Keratinocyte (primary cell): ENCODE data around the gene FGFR2. TPM values are rescaled to one million over a fixed set of nuclear protein-coding genes. Genes with fewer than 3 reads are reported as not detected.

Experiments
- DNase-seq: peaks from one replicate; pipeline ENCODE4 v3.0.0-alpha.2; 2011; ENCODE audit warnings: low read depth, missing footprints, low spot score
- FAIRE-seq: peaks from 2 replicates; lab custom pipeline; 2011; peaks lifted over from hg19 to GRCh38; lab: Jason Lieb, UNC
- H2AFZ ChIP-seq: 2 replicates; pipeline ENCODE4 v1.6.0; 2012; ENCODE audit warnings: low read length, control low read depth, inconsistent platforms; ENCODE audit not compliant: control insufficient read depth
- H3K27ac ChIP-seq: 2 replicates; pipeline ENCODE4 v1.5.1; 2011; ENCODE audit warnings: low read length; ENCODE audit not compliant: control insufficient read depth, insufficient read depth
- H3K27me3 ChIP-seq: 3 replicates; pipeline ENCODE4 v1.6.0; 2011; ENCODE audit warnings: low read length; ENCODE audit not compliant: control insufficient read depth, insufficient read depth; ENCODE audit errors: extremely low read depth
- H3K36me3 ChIP-seq, 2 experiments: 2 replicates in 1 of 2; 3 replicates in 1 of 2; pipeline ENCODE4 v1.5.1; 2011; ENCODE audit warnings: low read length in 2 of 2, mild to moderate bottlenecking in 1 of 2; ENCODE audit not compliant: control insufficient read depth in 2 of 2, insufficient read depth in 2 of 2; ENCODE audit errors: extremely low read depth in 1 of 2
- H3K4me1 ChIP-seq: 3 replicates; pipeline ENCODE4 v1.5.1; 2011; ENCODE audit warnings: low read length; ENCODE audit not compliant: control insufficient read depth, insufficient read depth; ENCODE audit errors: extremely low read depth
- H3K4me2 ChIP-seq: 3 replicates; pipeline ENCODE4 v1.6.0; 2011; ENCODE audit warnings: low read depth, low read length; ENCODE audit not compliant: control insufficient read depth, insufficient read depth; ENCODE audit errors: extremely low read depth
- H3K4me3 ChIP-seq, 3 experiments: fragments of 200-600 bp in 1 of 3; sonication (generic) in 1 of 3; 2 replicates in 2 of 3; 3 replicates in 1 of 3; pipeline ENCODE4 v1.5.1; 2011 to 2016; ENCODE audit warnings: low read length in 3 of 3, mild to moderate bottlenecking in 3 of 3, control low read depth in 2 of 3, inconsistent platforms in 1 of 3, low read depth in 1 of 3, mixed read lengths in 1 of 3, mixed run types in 1 of 3, moderate library complexity in 1 of 3; ENCODE audit not compliant: control insufficient read depth in 2 of 3, insufficient read depth in 2 of 3; ENCODE audit errors: extremely low read depth in 1 of 3
- H3K79me2 ChIP-seq: 2 replicates; pipeline ENCODE4 v1.6.0; 2012; ENCODE audit warnings: low read length; ENCODE audit not compliant: control insufficient read depth, insufficient read depth
- H3K9ac ChIP-seq: 3 replicates; pipeline ENCODE4 v1.6.0; 2011; ENCODE audit warnings: low read length; ENCODE audit not compliant: control insufficient read depth, insufficient read depth; ENCODE audit errors: extremely low read depth
- H3K9me1 ChIP-seq: 3 replicates; pipeline ENCODE4 v1.6.0; 2011; ENCODE audit warnings: low read length; ENCODE audit not compliant: control insufficient read depth, insufficient read depth; ENCODE audit errors: extremely low read depth
- H3K9me3 ChIP-seq: 2 replicates; pipeline ENCODE4 v1.5.1; 2012; ENCODE audit warnings: low read depth, low read length; ENCODE audit not compliant: control insufficient read depth
- H4K20me1 ChIP-seq: 3 replicates; pipeline ENCODE4 v1.6.0; 2011; ENCODE audit warnings: low read length; ENCODE audit not compliant: control insufficient read depth, insufficient read depth; ENCODE audit errors: extremely low read depth
- CTCF ChIP-seq, 3 experiments: IDR thresholded peaks in 1 of 3; conservative IDR thresholded peaks in 1 of 3; optimal IDR thresholded peaks in 1 of 3; 2 replicates in 2 of 3; 3 replicates in 1 of 3; pipeline versions ENCODE3 to v1.5.1; 2011; ENCODE audit warnings: low read length in 3 of 3, mild to moderate bottlenecking in 3 of 3, moderate library complexity in 2 of 3, control low read depth in 1 of 3, inconsistent platforms in 1 of 3; ENCODE audit not compliant: insufficient read depth in 2 of 3; ENCODE audit errors: extremely low read depth in 1 of 3
- EZH2 ChIP-seq: IDR thresholded peaks from one replicate; pipeline ENCODE4 v1.6.1; 2012; ENCODE audit warnings: inconsistent platforms, mild to moderate bottlenecking, low read length, moderate library complexity
- dilution Hi-C: fragments of 300-500 bp; cut with MboI; formaldehyde crosslinking; loops from one replicate; pipeline ENCODE4 v1.7.0; 2020; ENCODE audit warnings: low sequenced_read_pairs; ENCODE audit not compliant: extremely low pct_ligation_motif_present
- polyA plus RNA-seq, 5 experiments: library from polyadenylated mRNA; depleted of rRNA in 3 of 5; stranded (reverse) in 3 of 5; stranded (forward) in 1 of 5; unstranded in 1 of 5; fragments of >200 nt; gene quantifications; 1 replicate in 1 of 5; 2 replicates in 3 of 5; 3 replicates in 1 of 5; pipeline versions ENCODE4 v1.2.1 to v1.2.3, GENCODE V29; 2011 to 2012; ENCODE audit warnings: missing spikeins in 2 of 5, low read depth in 1 of 5, low replicate concordance in 1 of 5

Gene FGFR2
- polyA plus RNA-seq, 1 donor (not counting 4 experiments of a cell fraction or from before 2014, with no cell fraction given), result 20.6 TPM

GRCh38 chr10:121576139-121576538, 22.1 kb downstream of the FGFR2 start:
- dilution Hi-C loops, result no loop called here
- Histone ChIP-seq H3K9me1 (peaks cover 6% of the 10 kb centered on the region), H3K4me2 (peak overlapping the region; percentile 39), H3K36me3 (peaks cover 0 to 3% of the 10 kb centered on the region in 2 experiments), H2AFZ (no peak overlapping the region), H3K27ac (no peak overlapping the region), H3K4me3 (no peak overlapping the region), H3K79me2 (peaks cover 48% of the 10 kb centered on the region), H3K9ac (no peak overlapping the region), H3K27me3 (no peaks in the 10 kb centered on the region), H3K4me1 (peaks cover 76% of the 10 kb centered on the region), H3K9me3 (no peaks in the 10 kb centered on the region), H4K20me1 (no peaks in the 10 kb centered on the region)
- DNase-seq (no peak), FAIRE-seq (no peak)
- TF ChIP-seq EZH2, result no peak
- no peak for TF ChIP-seq CTCF (optimal IDR thresholded peaks at IDR 0.05 in 1 of 3, IDR thresholded peaks at IDR 0.05 in 1 of 3, conservative IDR thresholded peaks at IDR 0.05 in 1 of 3; ENCODE audit: extremely low read depth in 1 of 3, insufficient read depth in 2 of 3, low read length in 3 of 3)

DNA sequence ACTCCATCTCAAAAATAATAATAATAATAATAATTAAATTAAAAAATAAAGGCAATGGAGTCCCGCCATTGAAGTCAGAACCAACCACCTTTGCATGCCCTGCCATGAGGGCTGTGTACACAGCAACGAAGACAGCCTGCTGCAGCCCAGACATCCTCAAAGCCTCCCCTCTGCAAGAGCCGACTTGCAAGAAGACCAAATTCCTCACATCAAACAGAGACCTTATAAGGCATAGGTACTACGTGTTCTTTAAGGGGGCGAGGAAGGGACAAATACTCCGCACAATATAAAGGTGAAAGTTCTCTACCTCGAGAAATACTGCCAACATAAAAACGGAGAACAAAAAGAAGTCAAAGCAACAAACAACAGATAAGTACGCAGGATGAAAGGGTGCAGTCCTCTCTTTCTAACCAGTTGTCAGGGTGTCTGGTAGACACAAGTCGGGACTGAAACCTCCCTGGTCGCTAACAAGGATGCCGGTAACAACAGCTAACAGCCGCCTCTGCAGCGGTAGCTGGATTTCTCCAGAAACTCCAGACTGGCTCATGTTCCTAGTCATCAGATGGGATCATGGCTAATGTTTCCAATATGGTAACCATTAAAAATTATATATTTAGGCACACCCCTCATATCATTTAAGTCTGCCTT, 23.6 kb downstream of the FGFR2 start:
- Histone ChIP-seq H3K27me3 (no peaks in the 10 kb centered on the region), H3K9ac (peak overlapping the region; percentile 31), H3K79me2 (peaks cover 54% of the 10 kb centered on the region), H3K27ac (peak overlapping the region; percentile 43), H2AFZ (peak overlapping the region; percentile 67), H3K4me2 (peak overlapping the region; percentile 79), H3K36me3 (no peaks in the 10 kb centered on the region), H3K4me3 (peak overlapping the region in 2 of 3 experiments; percentile 55 to 68), H4K20me1 (no peaks in the 10 kb centered on the region), H3K9me3 (no peaks in the 10 kb centered on the region), H3K9me1 (peaks cover 2% of the 10 kb centered on the region), H3K4me1 (peaks cover 66% of the 10 kb centered on the region)
- TF ChIP-seq EZH2, result no peak
- TF ChIP-seq CTCF (optimal IDR thresholded peaks at IDR 0.05 in 1 of 3, IDR thresholded peaks at IDR 0.05 in 1 of 3, conservative IDR thresholded peaks at IDR 0.05 in 1 of 3; ENCODE audit: extremely low read depth in 1 of 3, insufficient read depth in 2 of 3, low read length in 3 of 3), result no peak
- no peak for DNase-seq
- FAIRE-seq, result peak; percentile 93
- dilution Hi-C loops, result no loop called here
